Measurements from ENCODE around the gene WDFY2. TPM values are rescaled to one million over a fixed set of nuclear protein-coding genes. Genes with fewer than 3 reads are reported as not detected.
"Not testable (repeated sequence)": the region's sequence is repeated elsewhere in the genome, so short reads cannot be mapped to it uniquely, and the experiment has no call there.

WDFY2 gene
- polyA plus RNA-seq, 1 donor from 2014 or later = 5.3 TPM

- Histone ChIP-seq H3K4me3 (ENCODE audit: low read length) (no peak overlapping the region), H3K9me3 (ENCODE audit: low read length) (no peaks in the 10 kb centered on the region), H3K27me3 (ENCODE audit: insufficient read depth, low read depth, low read length) (no peaks in the 10 kb centered on the region), H2AFZ (ENCODE audit: low read depth, low read length) (no peak overlapping the region), H3K4me2 (ENCODE audit: low read length) (no peak overlapping the region), H3K79me2 (replicated peaks; ENCODE audit: insufficient read depth, low read length) (no peaks in the 10 kb centered on the region), H3F3A (ENCODE audit: insufficient read depth, low read length, poor library complexity, severe bottlenecking) (no peaks in the 10 kb centered on the region), H3K9me2 (ENCODE audit: insufficient read depth, low read length) (no peaks in the 10 kb centered on the region), H3K36me3 (ENCODE audit: insufficient read depth, low read length) (no peaks in the 10 kb centered on the region), H4K20me1 (ENCODE audit: insufficient read depth) (no peaks in the 10 kb centered on the region), H3K9ac (ENCODE audit: low read length) (no peak overlapping the region), H3K27ac (ENCODE audit: low read length) (no peak overlapping the region)
- TF ChIP-seq MXI1 (conservative IDR thresholded peaks at IDR 0.05; ENCODE audit: poor library complexity, severe bottlenecking) (no peak), TAF1 (IDR thresholded peaks at IDR 0.05; ENCODE audit: low read depth) (no peak), EP300 (conservative IDR thresholded peaks at IDR 0.05; ENCODE audit: poor library complexity, severe bottlenecking) (no peak), REST (IDR thresholded peaks at IDR 0.05; ENCODE audit: borderline replicate concordance) (no peak), RAD21 (conservative IDR thresholded peaks at IDR 0.05) (no peak), SMC3 (conservative IDR thresholded peaks at IDR 0.05; ENCODE audit: poor library complexity) (no peak), POLR2AphosphoS5 (IDR thresholded peaks at IDR 0.05) (no peak), EZH2 (IDR thresholded peaks at IDR 0.05; ENCODE audit: borderline replicate concordance, insufficient read depth, low read length, poor library complexity, severe bottlenecking) (no peak), CTCF (IDR thresholded peaks at IDR 0.05; ENCODE audit: poor library complexity, severe bottlenecking) (no peak)
These were observed 61.8 kb downstream of the WDFY2 start for GRCh38 chr13:51645761-51646670.

- Histone ChIP-seq H2AFZ (ENCODE audit: low read depth, low read length) (no peak overlapping the region), H3K9ac (ENCODE audit: low read length) (no peak overlapping the region), H3K9me3 (ENCODE audit: low read length) (no peaks in the 10 kb centered on the region), H3K27me3 (ENCODE audit: insufficient read depth, low read depth, low read length) (no peaks in the 10 kb centered on the region), H4K20me1 (ENCODE audit: insufficient read depth) (no peaks in the 10 kb centered on the region), H3K36me3 (ENCODE audit: insufficient read depth, low read length) (no peaks in the 10 kb centered on the region), H3K79me2 (replicated peaks; ENCODE audit: insufficient read depth, low read length) (no peaks in the 10 kb centered on the region), H3K4me3 (ENCODE audit: low read length) (no peak overlapping the region), H3K9me2 (ENCODE audit: insufficient read depth, low read length) (no peaks in the 10 kb centered on the region), H3F3A (ENCODE audit: insufficient read depth, low read length, poor library complexity, severe bottlenecking) (no peaks in the 10 kb centered on the region), H3K4me2 (ENCODE audit: low read length) (no peak overlapping the region), H3K27ac (ENCODE audit: low read length) (no peak overlapping the region)
- TF ChIP-seq SMC3 (conservative IDR thresholded peaks at IDR 0.05; ENCODE audit: poor library complexity) = no peak
- no peak for TF ChIP-seq TAF1 (IDR thresholded peaks at IDR 0.05; ENCODE audit: low read depth)
- TF ChIP-seq POLR2AphosphoS5 (IDR thresholded peaks at IDR 0.05) = no peak
- no peak for TF ChIP-seq MXI1 (conservative IDR thresholded peaks at IDR 0.05; ENCODE audit: poor library complexity, severe bottlenecking)
- no peak for TF ChIP-seq EZH2 (IDR thresholded peaks at IDR 0.05; ENCODE audit: borderline replicate concordance, insufficient read depth, low read length, poor library complexity, severe bottlenecking)
- no peak for TF ChIP-seq EP300 (conservative IDR thresholded peaks at IDR 0.05; ENCODE audit: poor library complexity, severe bottlenecking)
- no peak for TF ChIP-seq REST (IDR thresholded peaks at IDR 0.05; ENCODE audit: borderline replicate concordance)
- no peak for TF ChIP-seq RAD21 (conservative IDR thresholded peaks at IDR 0.05)
- TF ChIP-seq CTCF (IDR thresholded peaks at IDR 0.05; ENCODE audit: poor library complexity, severe bottlenecking) = no peak
These were observed 62.8 kb downstream of the WDFY2 start for GRCh38 chr13:51647067-51647466.

GRCh38 chr13:51652193-51652592, 67.9 kb downstream of the WDFY2 start:
- not testable (repeated sequence) for H3F3A ChIP-seq (ENCODE audit: insufficient read depth, low read length, poor library complexity, severe bottlenecking); H3K79me2 ChIP-seq (replicated peaks; ENCODE audit: insufficient read depth, low read length); H3K9ac ChIP-seq (ENCODE audit: low read length); H3K9me2 ChIP-seq (ENCODE audit: insufficient read depth, low read length); H3K27ac ChIP-seq (ENCODE audit: low read length); H4K20me1 ChIP-seq (ENCODE audit: insufficient read depth); H3K9me3 ChIP-seq (ENCODE audit: low read length); H3K36me3 ChIP-seq (ENCODE audit: insufficient read depth, low read length); H2AFZ ChIP-seq (ENCODE audit: low read depth, low read length); H3K4me3 ChIP-seq (ENCODE audit: low read length); H3K4me2 ChIP-seq (ENCODE audit: low read length); H3K27me3 ChIP-seq (ENCODE audit: insufficient read depth, low read depth, low read length)
